ENCODE measurements around the gene PACRG. TPM values are rescaled to one million over a fixed set of nuclear protein-coding genes. Genes with fewer than 3 reads are reported as not detected.

The PACRG gene
- total RNA-seq, 4 donors from 2014 or later: 1.5 to 10.4 (median 2.1) TPM

DNA sequence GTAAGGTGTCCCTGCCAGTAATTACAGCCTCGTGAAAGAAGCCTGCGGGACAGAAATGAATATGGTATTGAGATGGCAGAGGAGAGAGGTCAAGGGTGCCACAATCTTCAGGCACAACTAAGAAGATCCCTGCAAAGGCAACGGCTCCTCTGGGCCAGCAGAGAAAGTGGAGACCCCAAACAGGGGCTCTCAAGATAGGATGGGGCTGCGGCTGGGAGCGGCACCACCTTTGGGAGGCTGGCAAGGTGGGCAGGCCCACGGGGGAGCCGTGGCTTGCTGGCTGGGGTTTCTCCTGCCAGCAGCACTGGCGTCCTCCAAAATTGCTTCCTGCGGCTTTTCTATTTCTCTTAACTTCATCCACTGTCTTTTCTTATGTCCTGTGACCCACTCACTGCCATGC lies 503.1 kb downstream of the PACRG start:
- no peaks in the 10 kb centered on the region for H3K4me1 ChIP-seq
- no peak overlapping the region for H3K27ac ChIP-seq
- H3K4me3 ChIP-seq: no peak overlapping the region
- H3K36me3 ChIP-seq: no peaks in the 10 kb centered on the region
- WGBS, 2 donors: 82 to 84% methylated on average over 9 of the region's 9 CpGs
- TF ChIP-seq, protein P1, sequence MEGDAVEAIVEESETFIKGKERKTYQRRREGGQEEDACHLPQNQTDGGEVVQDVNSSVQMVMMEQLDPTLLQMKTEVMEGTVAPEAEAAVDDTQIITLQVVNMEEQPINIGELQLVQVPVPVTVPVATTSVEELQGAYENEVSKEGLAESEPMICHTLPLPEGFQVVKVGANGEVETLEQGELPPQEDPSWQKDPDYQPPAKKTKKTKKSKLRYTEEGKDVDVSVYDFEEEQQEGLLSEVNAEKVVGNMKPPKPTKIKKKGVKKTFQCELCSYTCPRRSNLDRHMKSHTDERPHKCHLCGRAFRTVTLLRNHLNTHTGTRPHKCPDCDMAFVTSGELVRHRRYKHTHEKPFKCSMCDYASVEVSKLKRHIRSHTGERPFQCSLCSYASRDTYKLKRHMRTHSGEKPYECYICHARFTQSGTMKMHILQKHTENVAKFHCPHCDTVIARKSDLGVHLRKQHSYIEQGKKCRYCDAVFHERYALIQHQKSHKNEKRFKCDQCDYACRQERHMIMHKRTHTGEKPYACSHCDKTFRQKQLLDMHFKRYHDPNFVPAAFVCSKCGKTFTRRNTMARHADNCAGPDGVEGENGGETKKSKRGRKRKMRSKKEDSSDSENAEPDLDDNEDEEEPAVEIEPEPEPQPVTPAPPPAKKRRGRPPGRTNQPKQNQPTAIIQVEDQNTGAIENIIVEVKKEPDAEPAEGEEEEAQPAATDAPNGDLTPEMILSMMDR (IDR thresholded peaks at IDR 0.05): no peak
- TF ChIP-seq EP300 (IDR thresholded peaks at IDR 0.05) (no peak), POLR2A (IDR thresholded peaks at IDR 0.05) (no peak)
- no peaks in the 10 kb centered on the region for H3K9me3 ChIP-seq
- DNase-seq (ENCODE audit: low spot score in 2 of 2): no peak
- H3K27me3 ChIP-seq: no peaks in the 10 kb centered on the region

DNA sequence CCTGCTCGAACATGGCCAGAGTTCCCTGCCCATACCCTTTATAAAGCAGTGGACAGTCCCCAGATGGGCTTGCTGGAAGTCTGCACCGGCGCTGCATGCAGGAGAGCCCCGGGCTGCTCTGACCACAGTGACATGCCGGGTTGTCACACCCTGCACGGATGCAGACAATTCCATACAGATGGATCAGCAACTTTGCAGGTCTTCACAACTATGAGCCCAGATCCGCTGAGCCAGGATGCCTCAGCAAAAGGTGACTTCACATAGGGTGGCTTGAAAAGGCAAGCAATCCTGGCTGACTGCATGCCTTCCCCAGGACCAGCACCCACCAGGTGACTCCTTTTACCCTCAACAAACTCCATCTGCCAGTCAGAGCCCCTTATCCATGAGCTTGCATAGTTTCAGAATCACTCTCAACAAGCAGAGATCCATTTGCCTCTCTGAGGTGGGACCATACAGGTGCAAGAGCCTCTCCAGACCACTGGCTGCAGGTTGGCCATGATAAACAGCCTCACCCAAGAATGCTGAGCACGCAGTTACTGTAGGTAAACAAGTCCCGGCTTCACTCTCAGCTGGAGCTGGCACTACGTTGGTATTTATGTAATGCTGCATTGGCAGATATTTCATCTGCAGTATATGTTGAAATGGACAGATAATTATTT lies 503.7 kb downstream of the PACRG start:
- TF ChIP-seq EP300 (IDR thresholded peaks at IDR 0.05) (no peak), POLR2A (IDR thresholded peaks at IDR 0.05) (no peak)
- TF ChIP-seq, protein P1 (IDR thresholded peaks at IDR 0.05): no peak
- no peaks in the 10 kb centered on the region for H3K36me3 ChIP-seq
- no peak overlapping the region for H3K27ac ChIP-seq
- no peaks in the 10 kb centered on the region for H3K4me1 ChIP-seq
- H3K9me3 ChIP-seq: no peaks in the 10 kb centered on the region
- H3K4me3 ChIP-seq: no peak overlapping the region
- no peak for DNase-seq (ENCODE audit: low spot score in 2 of 2)
- 78 to 81% methylated on average over 10 of the region's 10 CpGs for WGBS, 2 donors
- H3K27me3 ChIP-seq: no peaks in the 10 kb centered on the region

DNA sequence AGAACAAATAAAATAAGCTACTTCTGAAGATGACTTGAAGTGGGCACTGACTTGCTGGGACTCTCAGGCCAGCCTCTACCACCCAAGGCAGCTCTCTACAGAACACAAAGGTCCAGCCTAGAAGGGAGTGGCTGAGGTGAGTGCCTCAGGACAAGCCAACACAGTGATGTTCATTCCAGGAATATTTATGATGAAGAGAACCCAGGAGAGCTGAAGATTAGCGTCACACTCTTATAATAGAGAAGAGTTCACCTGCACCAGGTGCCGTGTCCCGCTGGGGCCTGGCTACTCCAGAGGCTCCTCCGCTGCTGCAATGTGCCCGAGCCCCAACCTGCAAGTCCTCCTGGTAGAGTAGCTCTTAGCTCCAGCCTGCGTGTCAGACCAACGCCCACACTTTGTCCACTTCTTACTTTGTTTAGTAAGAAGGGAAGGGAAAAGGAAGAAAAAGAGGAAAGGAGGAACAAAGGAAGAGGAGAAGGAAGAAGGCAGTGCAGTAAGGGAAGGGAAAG lies 504.3 kb downstream of the PACRG start:
- Histone ChIP-seq H3K4me3 (no peak overlapping the region), H3K27me3 (no peaks in the 10 kb centered on the region), H3K9me3 (no peaks in the 10 kb centered on the region), H3K4me1 (no peaks in the 10 kb centered on the region), H3K36me3 (no peaks in the 10 kb centered on the region), H3K27ac (no peak overlapping the region)
- TF ChIP-seq EP300 (IDR thresholded peaks at IDR 0.05): no peak
- TF ChIP-seq, protein P1 (IDR thresholded peaks at IDR 0.05): no peak
- TF ChIP-seq POLR2A (IDR thresholded peaks at IDR 0.05): no peak
- no peak for DNase-seq (ENCODE audit: low spot score in 2 of 2)
- WGBS, 2 donors: 86 to 89% methylated on average over 7 of the region's 7 CpGs

DNA sequence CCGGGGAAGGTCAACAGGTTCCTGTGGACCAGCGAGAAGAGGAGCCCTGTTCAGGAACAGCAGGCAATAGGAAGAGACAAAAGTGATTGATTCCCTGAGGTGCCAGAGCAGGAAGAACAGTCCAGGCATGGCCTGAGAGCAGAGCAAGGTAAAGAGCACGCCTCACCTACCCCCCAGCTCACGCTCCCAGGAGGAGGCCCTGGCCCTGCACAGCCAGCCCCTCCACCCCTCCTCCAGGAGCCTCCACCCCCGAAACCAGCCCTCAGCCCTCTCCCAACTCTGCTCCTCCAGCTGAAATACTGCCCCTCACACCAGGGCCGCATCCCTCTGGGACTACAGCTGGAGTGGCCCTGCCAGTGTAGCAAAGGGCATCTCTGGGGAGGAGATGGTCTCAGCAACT lies 504.9 kb downstream of the PACRG start:
- no peak for DNase-seq (ENCODE audit: low spot score in 2 of 2)
- no peak overlapping the region for H3K27ac ChIP-seq
- TF ChIP-seq EP300 (IDR thresholded peaks at IDR 0.05): no peak
- TF ChIP-seq, protein P1 (IDR thresholded peaks at IDR 0.05): no peak
- TF ChIP-seq POLR2A (IDR thresholded peaks at IDR 0.05): no peak

DNA sequence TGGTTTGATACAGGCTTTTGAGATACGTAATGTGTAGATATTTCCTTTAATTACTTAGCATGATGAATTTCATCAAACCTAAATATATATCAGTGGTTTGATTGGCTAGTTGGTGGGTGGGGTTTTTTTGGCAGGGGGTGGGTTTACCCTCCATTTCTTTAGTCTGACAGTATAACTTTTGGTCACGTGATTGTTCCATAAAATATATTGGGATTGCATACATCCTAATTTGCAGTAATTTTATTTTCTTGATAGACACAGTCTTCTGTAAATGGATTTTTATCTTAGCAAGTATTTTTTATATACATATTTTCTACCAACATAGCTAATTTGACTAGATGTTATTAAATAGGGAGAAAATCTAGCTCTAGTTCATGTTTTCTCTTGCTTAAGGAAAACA lies 509.3 kb downstream of the PACRG start:
- peaks cover 0 to 9% (median 1%) of the 10 kb centered on the region in 4 donors for H3K4me1 ChIP-seq
- H3K9me3 ChIP-seq: no peaks in the 10 kb centered on the region
- H3K36me3 ChIP-seq: no peaks in the 10 kb centered on the region
- no peak for DNase-seq (ENCODE audit: low spot score in 2 of 2)
- H3K4me3 ChIP-seq: no peak overlapping the region
- no peaks in the 10 kb centered on the region for H3K27me3 ChIP-seq
- no peak for TF ChIP-seq POLR2A (IDR thresholded peaks at IDR 0.05)
- no peak for TF ChIP-seq EP300 (IDR thresholded peaks at IDR 0.05)
- TF ChIP-seq, protein P1 (IDR thresholded peaks at IDR 0.05): no peak
- WGBS, 2 donors: 96 to 98% methylated on average over 2 of the region's 2 CpGs
- H3K27ac ChIP-seq: no peak overlapping the region

More for the DNA sequence above, 504.9 kb downstream of the PACRG start:
- 89 to 92% methylated on average over 5 to 6 of the region's 6 CpGs for WGBS, 2 donors
- H3K4me3 ChIP-seq: no peak overlapping the region
- H3K27me3 ChIP-seq: no peaks in the 10 kb centered on the region
- no peaks in the 10 kb centered on the region for H3K36me3 ChIP-seq
- H3K9me3 ChIP-seq: no peaks in the 10 kb centered on the region
- H3K4me1 ChIP-seq: no peaks in the 10 kb centered on the region
